Gastrocnemius medialis (tissue), 4 donors: ENCODE results near the gene MOSPD3. TPM values are rescaled to one million over a fixed set of nuclear protein-coding genes. Genes with fewer than 3 reads are reported as not detected.
A peak's percentile ranks its signal among the peaks of the same experiment; 100 is the strongest.

Experiments used
- ATAC-seq, 2 donors: fragments of 150-250 bp; one replicate each; pipeline ENCODE4 v1.9.1; 2016
- DNase-seq, 2 donors: peaks; one replicate each; pipeline ENCODE4 v3.0.0-alpha.2; 2019
- H3K27ac ChIP-seq, 4 donors: fragments of 200-600 bp; sonication (generic); 1 replicate in 1 of 4; 2 replicates in 3 of 4; pipeline ENCODE4 v1.5.1; 2016 to 2018; ENCODE audit warnings: mild to moderate bottlenecking in 2 of 4, moderate library complexity in 1 of 4
- H3K27me3 ChIP-seq, 3 donors: fragments of 200-600 bp; sonication (generic) in 2 of 3; 1 replicate in 1 of 3; 2 replicates in 2 of 3; pipeline versions ENCODE4 v1.5.1 to v1.6.0; 2016 to 2019; ENCODE audit warnings: mild to moderate bottlenecking in 1 of 3, moderate library complexity in 1 of 3
- H3K36me3 ChIP-seq, 2 donors: fragments of 200-600 bp; sonication (generic) in 1 of 2; one replicate each; pipeline ENCODE4 v1.5.1; 2017 to 2018
- H3K4me1 ChIP-seq, 2 donors: fragments of 200-600 bp; sonication (generic) in 1 of 2; one replicate each; pipeline ENCODE4 v1.5.1; 2016 to 2017; ENCODE audit warnings: mild to moderate bottlenecking in 2 of 2
- H3K4me3 ChIP-seq, 4 donors: fragments of 200-600 bp; sonication (generic) in 3 of 4; 1 replicate in 1 of 4; 2 replicates in 3 of 4; pipeline ENCODE4 v1.5.1; 2016 to 2019; ENCODE audit warnings: mild to moderate bottlenecking in 2 of 4
- H3K9me3 ChIP-seq, 3 donors: fragments of 200-600 bp; sonication (generic) in 2 of 3; 1 replicate in 1 of 3; 2 replicates in 2 of 3; pipeline ENCODE4 v1.5.1; 2016 to 2019
- CTCF ChIP-seq, 5 experiments: fragments of 450-650 bp in 3 of 5; fragments of 200-600 bp in 2 of 5; sonication (generic) in 2 of 5; IDR thresholded peaks in 4 of 5; conservative IDR thresholded peaks in 1 of 5; 1 replicate in 4 of 5; 2 replicates in 1 of 5; pipeline ENCODE4 v1.5.1; 2016 to 2019; ENCODE audit warnings: antibody characterized with exemption in 5 of 5, mild to moderate bottlenecking in 3 of 5, moderate library complexity in 3 of 5
- POLR2A ChIP-seq, 2 donors: fragments of 450-650 bp; IDR thresholded peaks; one replicate each; pipeline ENCODE4 v1.6.1; 2017; ENCODE audit warnings: antibody characterized with exemption in 2 of 2, mild to moderate bottlenecking in 2 of 2, moderate library complexity in 2 of 2
- in situ Hi-C, 4 donors: fragments of 200-750 bp; cut with MboI; loops; one replicate each; pipeline versions ENCODE4 v1.15.0 to v1.8.0; 2017; ENCODE audit warnings: low sequenced_read_pairs in 4 of 4
- intact Hi-C: fragments of 100-400 bp; cut with DNase I; formaldehyde crosslinking; loops from one replicate; pipeline ENCODE4 v1.15.1; 2023; ENCODE audit warnings: low total_unique reads
- total RNA-seq, 4 donors: library from RNA; depleted of rRNA; stranded (reverse); fragments of >200 nt; gene quantifications; one replicate each; pipeline versions ENCODE4 v1.1.0 to v1.2.3, GENCODE V29; 2016

Gene MOSPD3
- total RNA-seq, 4 donors from 2014 or later, result 3.5 to 9.1 (median 4.6) TPM

- Histone ChIP-seq H3K27me3 (no peaks in the 10 kb centered on the region), H3K36me3 (peaks cover 0 to 23% of the 10 kb centered on the region in 2 donors), H3K4me1 (peaks cover 11 to 30% of the 10 kb centered on the region in 2 donors), H3K27ac (peak overlapping the region; percentile 92 to 97 (median 96)), H3K4me3 (peak overlapping the region; percentile 89 to 98 (median 96)), H3K9me3 (no peaks in the 10 kb centered on the region)
- ATAC-seq (no peak), DNase-seq (no peak)
- intact Hi-C loops, result no loop called here
- in situ Hi-C loops, result loop anchor here in 1 of 4 donors (10.0 to 25.0 kb wide), 2 partner anchors 110 to 277 kb away; partner anchors contain the start of genes GIGYF1, SLC12A9 and TRIP6
- TF ChIP-seq POLR2A (IDR thresholded peaks at IDR 0.05), result no peak
- TF ChIP-seq CTCF (IDR thresholded peaks at IDR 0.05 in 4 of 5, conservative IDR thresholded peaks at IDR 0.05 in 1 of 5), result no peak
These were observed 27.4 kb upstream of the MOSPD3 start for GRCh38 chr7:100584683-100585510.

GRCh38 chr7:100585511-100586265 lies 26.7 kb upstream of the MOSPD3 start, which contains the start of gene LRCH4:
LRCH4 (minus strand) TSS chr7:100586129; CDS start chr7:100586100, 29 bp downstream.
- Histone ChIP-seq H3K27ac (peak within 1 kb of the TSS; percentile 92 to 97 (median 96)), H3K36me3 (peaks cover 0 to 17% of the 10 kb centered on the region in 2 donors), H3K9me3 (no peaks in the 10 kb centered on the region), H3K27me3 (no peaks in the 10 kb centered on the region), H3K4me3 (peak within 1 kb of the TSS; percentile 89 to 98 (median 96)), H3K4me1 (peaks cover 11 to 30% of the 10 kb centered on the region in 2 donors)
- intact Hi-C loops, result loop anchor here (1.0 to 2.0 kb wide), 4 partner anchors 19 to 88 kb away; partner anchors contain the start of genes GNB2 and MOSPD3
- peak in 2 of 5 experiments; percentile 2 to 37 for TF ChIP-seq CTCF (IDR thresholded peaks at IDR 0.05 in 4 of 5, conservative IDR thresholded peaks at IDR 0.05 in 1 of 5)
- peak; percentile 100 for TF ChIP-seq POLR2A (IDR thresholded peaks at IDR 0.05)
- in situ Hi-C loops, result loop anchor here in 1 of 4 donors (10.0 to 25.0 kb wide), 2 partner anchors 109 to 277 kb away; partner anchors contain the start of genes GIGYF1, SLC12A9 and TRIP6
- DNase-seq, result peak in 1 of 2 donors; percentile 62
- ATAC-seq, result peak; percentile 29 to 31

GRCh38 chr7:100586266-100587025 lies 25.9 kb upstream of the MOSPD3 start, which contains the start of gene FBXO24:
FBXO24 (plus strand) TSS chr7:100586328; CDS start chr7:100586626, 298 bp downstream.
- H3K36me3 ChIP-seq, result peaks cover 0 to 10% of the 10 kb centered on the region in 2 donors
- H3K4me1 ChIP-seq, result peaks cover 11 to 30% of the 10 kb centered on the region in 2 donors
- no peak for TF ChIP-seq CTCF (IDR thresholded peaks at IDR 0.05 in 4 of 5, conservative IDR thresholded peaks at IDR 0.05 in 1 of 5)
- TF ChIP-seq POLR2A (IDR thresholded peaks at IDR 0.05), result no peak
- DNase-seq, result peak; percentile 100
- H3K27me3 ChIP-seq, result no peaks in the 10 kb centered on the region
- ATAC-seq, result peak; percentile 96 to 98
- H3K4me3 ChIP-seq, result peak within 1 kb of the TSS; percentile 89 to 98 (median 96)
- in situ Hi-C loops, result loop anchor here in 1 of 4 donors (10.0 to 25.0 kb wide), 2 partner anchors 108 to 276 kb away; partner anchors contain the start of genes GIGYF1, SLC12A9 and TRIP6
- intact Hi-C loops, result loop anchor here (1.0 to 2.0 kb wide), 4 partner anchors 18 to 87 kb away; partner anchors contain the start of genes GNB2 and MOSPD3
- no peaks in the 10 kb centered on the region for H3K9me3 ChIP-seq
- peak within 1 kb of the TSS; percentile 92 to 97 (median 96) for H3K27ac ChIP-seq

- peaks cover 11 to 25% of the 10 kb centered on the region in 2 donors for H3K4me1 ChIP-seq
- H3K9me3 ChIP-seq, result no peaks in the 10 kb centered on the region
- intact Hi-C loops (no loop called here), in situ Hi-C loops (loop anchor here in 1 of 4 donors (10.0 to 25.0 kb wide), 2 partner anchors 106 to 274 kb away; partner anchors contain the start of genes GIGYF1, SLC12A9 and TRIP6)
- no peaks in the 10 kb centered on the region for H3K27me3 ChIP-seq
- ATAC-seq, result no peak
- H3K27ac ChIP-seq, result no peak overlapping the region
- no peak for DNase-seq
- H3K4me3 ChIP-seq, result no peak overlapping the region
- H3K36me3 ChIP-seq, result no peaks in the 10 kb centered on the region
- peak in 1 of 5 experiments; percentile 11 for TF ChIP-seq CTCF (IDR thresholded peaks at IDR 0.05 in 4 of 5, conservative IDR thresholded peaks at IDR 0.05 in 1 of 5)
- no peak for TF ChIP-seq POLR2A (IDR thresholded peaks at IDR 0.05)
These were observed 23.9 kb upstream of the MOSPD3 start for GRCh38 chr7:100588438-100588837.
